ENCODE data around the gene CIART. TPM values are rescaled to one million over a fixed set of nuclear protein-coding genes. Genes with fewer than 3 reads are reported as not detected.
A peak's percentile ranks its signal among the peaks of the same experiment; 100 is the strongest.
"Not testable (repeated sequence)": the region's sequence is repeated elsewhere in the genome, so short reads cannot be mapped to it uniquely, and the experiment has no call there.

The CIART gene
- total RNA-seq, 1 donor from 2014 or later = 2.7 TPM

- DNase-seq (ENCODE audit: low spot score, unreplicated experiment) = no peak
- no peak for TF ChIP-seq CTCF (IDR thresholded peaks at IDR 0.05; ENCODE audit: unreplicated experiment)
Observed at GRCh38 chr1:150235294-150235851, 47.0 kb upstream of the CIART start.

GRCh38 chr1:150235852-150236613, 46.3 kb upstream of the CIART start, which contains the start of gene ANP32E:
TSS of gene ANP32E (minus strand) at chr1:150236112. CDS start at chr1:150235786, 326 bp downstream.
- peak within 1 kb of the TSS; percentile 91 for H3K27ac Mint-ChIP-seq
- peak; percentile 88 for DNase-seq (ENCODE audit: low spot score, unreplicated experiment)
- TF ChIP-seq CTCF (IDR thresholded peaks at IDR 0.05; ENCODE audit: unreplicated experiment) = peak; percentile 31
- H3K36me3 Mint-ChIP-seq (ENCODE audit: insufficient read depth) = no peaks in the 10 kb centered on the region
- H3K4me1 Mint-ChIP-seq (ENCODE audit: low read depth) = peaks cover 19% of the 10 kb centered on the region
- H3K4me3 Mint-ChIP-seq (ENCODE audit: low read depth) = no peak within 1 kb of the TSS
- peaks cover 3% of the 10 kb centered on the region for H3K27me3 Mint-ChIP-seq
- H3K9me3 Mint-ChIP-seq (ENCODE audit: low read depth) = no peaks in the 10 kb centered on the region

More at GRCh38 chr1:150235294-150235851, 47.0 kb upstream of the CIART start:
- H3K4me3 Mint-ChIP-seq (ENCODE audit: low read depth) = no peak overlapping the region
- H3K9me3 Mint-ChIP-seq (ENCODE audit: low read depth) = no peaks in the 10 kb centered on the region
- peaks cover 19% of the 10 kb centered on the region for H3K4me1 Mint-ChIP-seq (ENCODE audit: low read depth)
- H3K27ac Mint-ChIP-seq = no peak overlapping the region
- H3K36me3 Mint-ChIP-seq (ENCODE audit: insufficient read depth) = peaks cover 3% of the 10 kb centered on the region
- H3K27me3 Mint-ChIP-seq = peaks cover 3% of the 10 kb centered on the region

- no peaks in the 10 kb centered on the region for H3K36me3 Mint-ChIP-seq (ENCODE audit: insufficient read depth)
- peaks cover 19% of the 10 kb centered on the region for H3K4me1 Mint-ChIP-seq (ENCODE audit: low read depth)
- no peaks in the 10 kb centered on the region for H3K9me3 Mint-ChIP-seq (ENCODE audit: low read depth)
- no peak for DNase-seq (ENCODE audit: low spot score, unreplicated experiment)
- no peak overlapping the region for H3K4me3 Mint-ChIP-seq (ENCODE audit: low read depth)
- peaks cover 3% of the 10 kb centered on the region for H3K27me3 Mint-ChIP-seq
- peak; percentile 9 for TF ChIP-seq CTCF (IDR thresholded peaks at IDR 0.05; ENCODE audit: unreplicated experiment)
- no peak overlapping the region for H3K27ac Mint-ChIP-seq
Observed at GRCh38 chr1:150236614-150237100, 45.7 kb upstream of the CIART start.

- H3K4me1 Mint-ChIP-seq (ENCODE audit: low read depth) = peaks cover 19% of the 10 kb centered on the region
- DNase-seq (ENCODE audit: low spot score, unreplicated experiment); H3K4me3 Mint-ChIP-seq (ENCODE audit: low read depth); H3K9me3 Mint-ChIP-seq (ENCODE audit: low read depth); H3K27me3 Mint-ChIP-seq; H3K27ac Mint-ChIP-seq; H3K36me3 Mint-ChIP-seq (ENCODE audit: insufficient read depth): not testable (repeated sequence)
Observed at GRCh38 chr1:150237176-150237575, 45.2 kb upstream of the CIART start.

- Mint-ChIP-seq H3K9me3 (ENCODE audit: low read depth) (no peaks in the 10 kb centered on the region), H3K4me3 (ENCODE audit: low read depth) (no peak overlapping the region), H3K27ac (no peak overlapping the region), H3K4me1 (ENCODE audit: low read depth) (peaks cover 17% of the 10 kb centered on the region), H3K27me3 (peaks cover 3% of the 10 kb centered on the region), H3K36me3 (ENCODE audit: insufficient read depth) (no peaks in the 10 kb centered on the region)
- no peak for DNase-seq (ENCODE audit: low spot score, unreplicated experiment)
- TF ChIP-seq CTCF (IDR thresholded peaks at IDR 0.05; ENCODE audit: unreplicated experiment) = no peak
Observed at GRCh38 chr1:150237746-150238145, 44.6 kb upstream of the CIART start.

Data from progenitor cell of endocrine pancreas (in vitro differentiated cells).